GM18499 (cell line): ENCODE measurements around the gene CYP24A1.

Experiments used
- ATAC-seq: cut with Tn5 transposase; IDR thresholded peaks from one replicate; pipeline ENCODE4 v1.9.1; 2021; ENCODE audit warnings: moderate number of reproducible peaks; ENCODE audit not compliant: insufficient read depth, unreplicated experiment

Gene CYP24A1

DNA sequence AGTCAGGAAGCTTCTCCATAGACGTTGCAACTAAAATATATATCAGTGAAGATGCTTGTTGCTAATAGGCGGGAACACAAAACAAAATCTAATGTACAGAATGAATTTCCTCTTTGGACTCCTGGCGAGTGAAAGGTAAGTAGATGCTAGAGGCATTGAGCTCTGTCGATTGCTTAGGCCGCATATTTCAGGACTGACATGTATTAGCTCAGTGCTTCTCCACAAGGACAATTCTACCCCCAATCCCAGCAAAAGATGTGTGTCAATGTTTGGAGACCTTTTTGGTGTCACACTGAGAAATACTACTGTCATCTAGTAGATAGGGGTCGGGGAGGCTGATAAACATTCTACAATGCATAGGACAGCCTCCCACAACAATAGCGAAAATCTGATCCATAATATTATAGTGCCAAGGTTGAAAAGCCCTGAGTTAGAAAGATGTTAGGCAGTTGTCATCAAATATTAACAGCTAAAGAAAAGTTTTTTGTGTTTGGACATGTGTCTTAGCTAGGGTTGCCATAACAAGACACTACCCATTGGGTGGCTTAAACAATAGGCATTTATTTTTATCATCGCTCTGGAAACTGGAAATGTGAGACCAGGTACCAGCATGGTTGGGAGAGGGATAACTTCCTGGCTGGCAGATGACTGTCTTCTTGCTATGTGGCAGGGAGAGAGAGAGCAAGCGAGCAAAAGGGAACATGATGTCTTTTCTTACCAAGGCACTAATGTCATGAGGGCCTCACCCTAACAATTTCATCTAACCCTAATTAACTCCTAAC lies 55.4 kb downstream of the CYP24A1 start:
- ATAC-seq: no peak

DNA sequence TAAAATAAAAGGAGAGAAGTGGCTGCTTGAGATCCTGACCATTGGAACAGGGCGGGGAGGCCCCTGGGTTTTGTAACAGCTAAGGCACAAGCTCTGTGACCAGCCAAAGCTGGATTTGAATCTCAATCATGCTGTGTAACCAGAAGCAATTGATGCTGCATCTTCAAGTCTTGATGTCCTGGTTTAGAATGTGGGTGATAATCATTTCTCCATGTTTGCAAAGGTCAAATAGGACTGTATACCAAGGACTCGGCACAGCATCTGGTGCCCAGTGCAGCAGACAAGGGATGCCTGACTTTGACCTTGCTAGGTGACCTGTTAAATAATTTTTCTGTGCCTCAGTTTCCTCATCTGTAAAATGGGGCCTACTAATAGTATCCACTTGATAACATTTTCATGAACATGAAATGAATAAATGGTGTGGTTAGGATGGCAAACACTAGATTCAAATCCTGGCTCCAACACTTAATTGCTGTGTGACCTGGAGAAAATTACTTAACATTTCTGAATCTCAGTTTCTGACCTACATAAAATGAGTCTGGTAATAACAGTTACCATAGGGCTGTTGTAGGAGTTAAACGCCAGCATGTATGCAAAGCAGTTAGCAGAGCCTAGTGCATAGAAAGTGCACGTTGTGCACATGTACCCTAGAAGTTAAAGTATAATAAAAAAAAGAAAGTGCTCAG lies 57.1 kb downstream of the CYP24A1 start:
- ATAC-seq: no peak

GRCh38 chr20:54115172-54115854 lies 58.5 kb downstream of the CYP24A1 start:
- ATAC-seq: no peak

- ATAC-seq: no peak
These were observed 59.7 kb downstream of the CYP24A1 start for GRCh38 chr20:54114109-54114508.

- ATAC-seq: no peak
These were observed 60.2 kb downstream of the CYP24A1 start for GRCh38 chr20:54113566-54113965.

DNA sequence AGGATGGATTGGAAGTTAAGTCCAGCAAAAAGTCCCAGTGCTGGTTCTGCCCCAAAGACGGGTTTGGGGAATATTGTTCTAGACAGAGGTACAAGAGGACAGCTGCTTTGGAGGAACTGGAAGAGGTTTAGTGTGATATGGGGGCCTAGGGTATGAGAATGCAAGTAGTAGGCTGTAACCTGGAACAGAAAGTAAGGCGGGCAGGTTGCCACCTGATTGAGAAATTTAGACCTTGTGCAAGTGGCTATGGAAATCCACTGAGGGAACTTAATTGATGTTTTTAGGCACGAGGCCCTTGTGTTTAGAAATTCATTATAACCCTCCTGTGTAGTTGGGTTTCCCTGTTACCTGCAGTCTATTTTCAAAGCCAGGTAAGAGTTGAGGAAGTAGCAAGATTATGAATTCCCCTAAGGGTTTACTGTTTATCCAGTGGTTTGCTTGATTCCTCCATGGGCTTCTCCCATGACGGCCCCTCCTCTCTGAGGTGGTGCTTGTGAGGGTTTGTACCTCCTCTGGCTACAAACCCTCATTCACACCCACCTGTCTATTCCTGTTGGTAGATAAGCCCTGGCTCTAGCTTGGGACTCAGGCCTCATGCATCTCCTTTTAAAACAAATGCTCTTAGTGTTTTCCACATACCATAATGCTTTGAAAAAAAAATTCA lies 61.4 kb downstream of the CYP24A1 start:
- ATAC-seq: no peak

DNA sequence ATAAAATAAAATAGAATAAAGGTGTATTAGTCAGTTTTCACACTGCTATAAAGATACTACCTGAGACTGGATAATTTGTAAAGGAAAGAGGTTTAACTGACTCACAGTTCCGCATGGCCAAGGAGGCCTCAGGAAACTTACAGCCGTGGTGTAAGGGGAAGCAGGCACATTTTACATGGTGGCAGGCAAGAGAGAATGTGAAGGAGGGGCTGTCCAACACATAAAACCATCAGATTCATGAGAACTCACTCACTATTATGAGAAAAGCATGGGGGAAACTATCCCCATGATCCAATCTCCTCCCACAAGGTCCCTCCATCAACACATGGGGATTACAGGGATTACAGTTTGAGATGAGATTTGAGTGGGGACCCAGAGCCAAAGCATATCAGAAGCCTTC lies 62.3 kb downstream of the CYP24A1 start:
- ATAC-seq: no peak

GRCh38 chr20:54110457-54110856 lies 63.3 kb downstream of the CYP24A1 start:
- no peak for ATAC-seq

GRCh38 chr20:54110041-54110440 lies 63.7 kb downstream of the CYP24A1 start:
- no peak for ATAC-seq

DNA sequence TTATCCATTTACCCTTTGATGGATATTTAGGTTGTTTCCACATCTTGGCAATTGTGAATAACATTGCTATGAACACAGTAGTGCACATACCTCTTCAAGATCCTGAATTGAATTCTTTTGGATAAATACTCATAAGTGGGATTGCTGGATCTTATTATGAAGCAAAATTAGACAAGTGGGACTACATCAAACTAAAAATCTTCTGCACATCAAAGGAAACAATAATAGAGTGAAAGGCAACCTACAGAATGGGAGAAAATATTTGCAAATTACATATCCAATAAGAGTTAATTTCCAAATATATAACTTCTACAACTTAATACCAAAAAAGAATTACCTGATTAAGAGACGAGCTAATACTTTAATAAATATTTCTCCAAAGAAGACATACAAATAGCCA lies 65.0 kb downstream of the CYP24A1 start:
- no peak for ATAC-seq

DNA sequence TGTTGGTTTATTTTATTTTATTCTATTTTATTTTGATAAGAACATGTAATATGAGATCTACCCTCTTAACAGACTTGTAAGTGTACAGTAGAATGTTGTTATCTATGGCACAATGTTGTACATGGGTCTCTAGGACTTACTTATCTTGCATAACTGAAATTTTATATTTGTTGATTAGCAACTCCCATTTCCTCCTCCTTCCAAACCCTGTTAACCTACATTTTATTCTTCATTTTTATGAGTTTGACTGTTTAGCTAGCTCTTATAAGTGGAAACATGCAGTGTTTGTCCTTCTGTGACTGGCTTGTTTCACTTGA lies 65.5 kb downstream of the CYP24A1 start:
- no peak for ATAC-seq

GRCh38 chr20:54107600-54108325 lies 66.0 kb downstream of the CYP24A1 start:
- no peak for ATAC-seq

GRCh38 chr20:54107181-54107580 lies 66.6 kb downstream of the CYP24A1 start:
- no peak for ATAC-seq

DNA sequence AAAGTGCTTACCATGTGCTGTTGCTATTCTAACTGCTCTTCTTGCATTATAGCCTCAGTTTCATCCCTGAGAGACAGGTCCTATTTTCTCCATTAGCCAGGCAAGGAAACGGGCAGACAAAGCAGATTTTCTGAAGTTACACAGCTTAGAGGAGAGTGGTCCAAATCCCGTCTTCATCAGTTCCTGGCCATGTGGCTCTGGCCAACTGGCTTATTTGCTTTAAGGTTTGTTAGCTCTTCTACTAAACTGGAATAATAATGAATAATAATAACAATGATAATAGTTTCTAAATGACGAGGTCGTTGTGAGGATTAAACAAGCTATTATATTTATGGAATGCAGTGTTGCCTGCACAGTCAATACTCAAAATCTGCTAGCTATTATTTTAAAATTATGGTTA lies 67.6 kb downstream of the CYP24A1 start:
- ATAC-seq: no peak

DNA sequence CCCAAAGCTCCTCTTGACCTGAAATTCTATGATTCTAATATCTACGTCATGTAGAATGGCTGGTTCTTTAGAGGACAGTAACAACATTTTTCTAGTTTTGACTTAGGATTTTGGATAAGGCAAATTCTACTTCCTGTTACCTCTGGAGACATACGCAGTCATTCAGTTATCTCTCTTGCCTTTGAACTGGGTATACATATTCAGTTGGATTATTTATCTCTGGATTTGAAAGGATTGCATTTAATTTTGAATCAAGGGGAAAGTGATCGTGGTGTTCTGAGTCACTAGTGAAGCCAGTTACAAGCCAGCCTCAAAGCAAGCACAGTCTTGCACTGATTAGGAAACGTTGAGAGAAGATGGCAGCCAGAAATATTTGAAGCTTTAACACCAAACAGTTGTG lies 68.1 kb downstream of the CYP24A1 start:
- ATAC-seq: no peak

GRCh38 chr20:54104781-54105180 lies 69.0 kb downstream of the CYP24A1 start:
- no peak for ATAC-seq

DNA sequence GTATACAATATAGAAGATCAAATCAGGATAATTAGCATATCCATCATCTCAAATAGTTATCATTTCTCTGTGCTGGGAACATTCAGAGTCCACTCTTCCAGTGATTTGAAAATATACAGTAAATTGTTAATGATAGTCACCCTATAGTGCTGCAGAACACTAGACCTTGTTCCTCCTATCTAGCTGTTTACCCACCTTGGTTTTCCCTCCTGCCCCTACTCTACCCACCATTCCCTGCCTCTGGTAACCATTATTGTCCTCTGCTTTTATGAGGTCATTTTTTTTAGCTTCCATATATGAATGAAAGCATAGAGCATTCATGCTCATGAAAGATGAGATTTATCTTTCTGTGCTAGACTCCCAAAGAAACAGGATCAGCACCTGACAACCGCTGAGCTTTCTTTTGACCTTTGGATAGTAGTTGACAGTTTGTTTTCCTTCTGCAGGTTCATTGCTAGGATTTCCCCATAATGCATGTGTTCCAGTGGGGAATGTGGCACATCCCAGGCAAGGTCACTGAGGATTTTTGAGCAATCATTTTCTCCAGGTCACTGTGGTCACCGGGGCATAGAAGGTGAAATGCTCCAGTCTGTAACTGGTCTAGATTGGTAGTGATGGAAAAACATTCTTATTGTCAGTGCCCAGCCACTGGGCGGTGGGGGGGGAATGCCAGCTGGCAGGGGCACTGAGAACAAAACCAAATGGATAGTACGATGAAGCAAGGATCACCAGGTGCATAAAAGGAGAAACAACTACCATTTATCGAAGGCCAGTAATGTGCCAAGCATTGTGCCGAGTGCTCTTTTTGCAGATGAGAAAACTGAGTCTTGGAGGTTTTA lies 69.8 kb downstream of the CYP24A1 start:
- no peak for ATAC-seq
